GM21737 (cell line): ENCODE measurements around the gene GNGT2.
A peak's percentile ranks its signal among the peaks of the same experiment; 100 is the strongest.

Source experiments
- ATAC-seq: cut with Tn5 transposase; IDR thresholded peaks from one replicate; pipeline ENCODE4 v1.9.1; 2021; ENCODE audit warnings: mild to moderate bottlenecking, moderate library complexity; ENCODE audit not compliant: unreplicated experiment

GNGT2 gene

DNA sequence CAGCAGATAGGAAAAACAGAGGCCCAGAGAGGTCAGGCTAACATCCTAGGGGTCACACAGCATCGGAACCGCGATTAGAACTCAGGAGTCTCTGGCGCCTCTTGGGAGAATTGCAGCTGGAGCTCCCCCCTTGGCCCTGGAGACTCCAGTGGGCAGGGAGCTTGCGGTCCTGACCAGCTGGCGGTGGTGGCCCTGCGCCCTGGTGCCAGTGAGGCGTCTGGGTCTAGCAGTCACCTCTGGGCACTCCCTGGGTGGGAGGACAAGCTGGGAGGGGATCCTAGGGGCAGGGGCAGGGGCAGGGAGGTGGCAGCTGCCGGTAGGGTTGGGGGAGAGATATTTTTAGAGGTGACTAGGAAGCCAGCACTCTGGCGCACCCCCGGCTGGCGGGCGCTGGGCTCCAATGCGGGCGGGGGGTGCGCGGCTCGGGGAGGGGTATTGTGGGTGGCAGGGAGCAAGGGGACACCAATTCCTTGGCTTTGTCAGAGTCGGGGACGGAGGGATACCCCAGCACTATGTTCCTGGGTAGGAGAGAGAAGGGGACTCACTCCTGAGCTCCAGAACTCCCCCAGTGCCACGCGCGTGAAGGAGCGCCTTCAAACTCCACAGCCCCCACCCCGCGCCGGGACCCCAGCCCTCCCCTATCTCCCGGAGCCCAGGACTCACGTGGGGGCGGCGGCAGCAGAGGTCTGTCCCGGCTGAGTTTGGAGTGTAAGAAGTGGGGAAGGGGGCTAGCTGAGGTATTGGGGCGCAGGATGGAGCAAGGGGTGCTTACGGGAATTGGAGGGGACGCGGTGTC lies 19.6 kb upstream of the GNGT2 start:
- no peak for ATAC-seq

DNA sequence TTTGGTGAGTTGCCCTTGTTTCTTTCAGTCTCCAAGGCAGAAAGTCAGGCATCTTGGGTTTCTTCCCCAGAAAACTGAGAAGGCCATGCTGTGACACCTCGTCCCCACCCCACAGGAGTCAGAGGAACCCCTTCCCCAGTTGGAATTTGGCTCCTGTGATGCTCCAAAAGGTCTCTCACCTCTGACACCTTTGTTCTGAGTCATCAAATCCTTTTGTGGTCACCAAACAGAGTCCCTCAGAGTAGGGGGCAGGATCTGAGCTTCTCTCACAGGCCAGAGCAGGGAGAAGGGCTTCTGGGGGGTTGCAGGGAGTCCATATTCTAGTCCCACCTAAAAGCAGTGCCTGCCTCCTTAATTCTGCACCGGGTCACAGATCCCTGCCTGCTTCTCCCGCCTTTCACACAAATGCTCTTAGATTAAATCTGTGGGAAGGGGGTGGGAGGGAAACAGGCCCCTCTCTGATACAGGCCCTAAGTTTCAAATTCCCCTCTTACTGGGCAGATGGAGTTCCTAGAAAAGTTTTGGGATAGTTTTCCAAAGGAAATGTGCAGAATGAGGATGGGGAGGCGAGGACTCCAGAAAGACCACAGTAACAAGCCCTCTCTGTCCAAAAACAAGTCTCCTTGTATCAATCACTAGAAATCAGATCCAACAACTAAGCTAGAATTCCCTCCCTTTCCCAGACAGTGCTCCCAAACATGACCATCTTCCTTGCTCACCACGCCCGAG lies 18.9 kb upstream of the GNGT2 start:
- ATAC-seq: no peak

DNA sequence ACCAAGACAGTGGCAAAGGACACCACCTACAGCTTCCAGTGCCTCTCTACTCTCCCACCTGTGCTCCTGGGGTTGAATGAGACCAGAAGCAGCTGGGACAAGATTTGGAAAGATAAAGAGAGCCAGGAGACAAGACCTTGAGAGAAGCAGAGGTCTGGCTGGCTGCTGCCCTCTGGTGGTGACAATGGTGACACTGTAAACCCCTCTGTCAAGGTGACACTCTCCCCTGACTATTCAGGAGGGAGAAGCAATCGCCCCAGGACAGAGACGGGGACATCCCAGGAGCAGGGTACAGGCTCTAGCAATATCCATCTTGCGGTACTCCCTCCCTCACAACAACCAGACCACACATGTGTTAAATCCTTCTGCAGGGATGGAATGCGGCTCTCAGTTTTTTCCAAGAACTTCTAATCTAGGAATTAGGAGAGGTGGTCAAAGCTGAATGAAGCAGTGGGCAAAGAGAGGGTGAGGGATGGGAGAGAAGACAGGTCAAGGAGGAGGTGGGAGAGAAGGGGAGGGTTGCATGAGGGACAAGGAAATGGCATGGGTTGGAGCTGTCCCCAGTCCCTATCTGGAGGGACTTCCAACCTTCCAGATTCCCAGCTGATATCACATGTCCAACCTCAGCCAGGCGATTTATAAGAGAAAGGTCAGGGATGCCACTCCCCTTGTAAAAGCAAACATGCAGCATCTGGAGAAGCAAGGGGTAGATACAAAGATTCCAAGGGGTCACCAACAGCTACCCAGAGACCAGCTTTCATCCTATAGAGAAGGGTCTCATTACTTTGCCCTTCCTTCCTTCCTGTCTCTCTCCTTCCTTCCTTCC lies 17.3 kb upstream of the GNGT2 start:
- no peak for ATAC-seq

DNA sequence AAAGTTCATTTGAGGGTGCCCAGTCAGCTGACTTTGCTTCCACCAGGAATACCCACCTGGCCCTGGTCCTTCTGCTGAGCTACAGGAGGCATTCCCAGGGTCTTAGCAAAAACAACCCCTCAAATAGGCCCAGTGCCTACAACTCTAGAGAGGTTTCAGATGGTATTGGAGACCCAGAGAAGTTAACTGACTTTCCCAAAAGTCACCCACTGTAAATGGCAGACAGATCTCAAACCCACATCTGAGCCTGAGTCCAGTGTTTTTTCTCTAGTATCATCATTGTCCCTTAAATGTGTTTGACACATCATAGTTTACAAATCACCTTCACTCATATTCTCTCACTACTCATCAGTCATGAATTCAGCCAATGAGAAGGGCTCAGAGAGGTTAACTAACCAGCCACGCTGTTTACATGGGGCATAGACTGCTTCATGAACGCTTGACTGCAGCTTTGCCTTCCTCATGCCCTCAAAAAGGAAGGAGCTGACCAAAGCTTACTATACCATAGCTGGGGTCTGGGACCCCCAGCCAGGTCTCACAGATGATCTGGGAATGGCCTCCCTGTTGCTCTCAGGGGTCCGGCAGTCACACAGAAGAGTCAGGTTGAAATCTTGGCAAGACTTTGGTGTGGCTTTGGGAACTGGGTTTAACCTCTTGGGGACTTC lies 16.5 kb upstream of the GNGT2 start:
- no peak for ATAC-seq

DNA sequence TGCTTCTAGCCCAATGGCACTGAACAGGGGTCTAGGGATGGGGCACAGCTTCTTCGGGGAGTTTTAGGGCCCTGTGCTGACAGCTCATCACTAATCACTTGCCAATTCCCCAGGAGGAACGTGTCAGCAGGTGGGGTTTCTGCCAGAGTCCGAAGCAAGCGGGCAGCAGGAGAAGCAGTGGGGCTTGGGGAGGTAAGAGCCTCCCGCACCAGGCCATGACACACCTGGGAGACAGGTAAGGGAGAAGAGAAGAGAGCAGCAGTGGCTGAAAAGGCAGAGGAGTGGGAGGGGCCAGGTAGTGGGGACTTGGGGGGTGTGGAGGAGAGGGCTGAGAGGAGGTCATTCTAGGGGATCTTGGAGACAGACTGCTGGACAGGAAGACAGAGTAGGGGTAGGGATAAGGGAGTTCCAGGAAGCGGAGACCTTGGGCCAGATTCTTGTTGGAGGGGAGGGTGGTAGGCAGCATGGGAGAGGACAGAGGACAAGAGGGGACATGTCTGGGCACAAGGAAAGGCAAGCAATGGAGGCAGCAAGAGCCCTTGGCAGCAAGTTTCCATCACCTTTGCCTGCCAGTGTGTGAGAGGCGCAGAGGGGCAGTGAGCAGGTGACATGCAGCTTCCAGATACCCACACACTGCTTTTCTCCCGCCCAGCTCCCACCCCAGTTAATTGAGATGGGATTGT lies 15.3 kb upstream of the GNGT2 start:
- ATAC-seq: no peak

DNA sequence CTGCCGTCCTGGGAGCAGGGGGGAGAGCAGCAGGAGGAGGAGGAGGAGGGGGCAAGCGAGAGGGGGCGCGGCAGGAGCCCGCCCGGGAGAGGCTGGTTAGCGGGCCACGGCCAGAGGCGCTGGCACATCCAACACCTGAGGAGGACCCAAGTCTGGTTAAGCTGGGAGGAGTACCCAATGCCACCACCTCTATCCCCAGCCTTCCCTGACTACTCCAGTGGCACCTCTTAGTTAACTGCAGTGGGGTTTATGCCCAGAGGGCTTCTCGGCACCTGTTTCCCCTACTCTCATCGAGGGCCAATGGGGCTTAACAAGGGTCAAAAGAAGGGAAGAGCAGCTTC lies 14.6 kb upstream of the GNGT2 start:
- ATAC-seq: no peak

DNA sequence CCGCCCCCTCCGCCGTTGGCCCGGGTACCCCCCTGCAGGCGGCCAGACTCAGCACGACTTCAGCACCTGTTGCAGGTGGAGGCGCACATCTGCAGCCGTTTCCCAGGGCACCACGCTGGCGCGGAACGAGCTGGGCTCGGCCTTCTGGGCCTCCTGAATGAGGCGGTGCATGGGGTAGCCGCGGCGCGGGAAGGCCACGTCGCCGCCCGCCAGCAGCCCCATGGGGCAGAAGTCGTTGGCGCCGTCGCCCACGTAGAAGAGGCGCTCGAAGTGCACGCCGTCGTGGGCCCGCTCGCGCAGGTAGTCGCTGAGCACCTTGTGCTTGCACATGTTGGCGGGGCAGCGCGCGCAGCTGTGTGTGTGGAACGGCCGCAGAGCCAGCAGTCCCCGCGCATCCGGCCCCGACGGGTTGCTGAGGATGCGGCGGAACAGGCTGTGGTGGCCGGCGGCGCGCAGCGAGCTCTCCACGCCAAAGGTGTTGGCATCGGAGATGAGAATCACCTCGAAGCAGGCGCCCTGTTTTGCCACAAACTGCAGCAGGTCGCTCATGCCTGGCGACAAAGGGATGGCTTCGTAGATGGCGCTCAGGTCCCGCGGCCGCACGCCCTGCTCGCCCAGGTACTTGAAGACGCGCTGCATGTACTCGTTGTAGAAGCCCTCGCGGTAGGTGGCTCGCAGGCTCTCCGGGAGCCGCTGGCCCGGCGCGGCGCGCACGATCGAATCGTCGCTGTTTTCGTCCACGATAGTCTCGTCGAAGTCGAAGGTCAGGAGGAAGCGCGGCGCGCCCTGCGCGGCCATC lies 14.0 kb upstream of the GNGT2 start:
- no peak for ATAC-seq

DNA sequence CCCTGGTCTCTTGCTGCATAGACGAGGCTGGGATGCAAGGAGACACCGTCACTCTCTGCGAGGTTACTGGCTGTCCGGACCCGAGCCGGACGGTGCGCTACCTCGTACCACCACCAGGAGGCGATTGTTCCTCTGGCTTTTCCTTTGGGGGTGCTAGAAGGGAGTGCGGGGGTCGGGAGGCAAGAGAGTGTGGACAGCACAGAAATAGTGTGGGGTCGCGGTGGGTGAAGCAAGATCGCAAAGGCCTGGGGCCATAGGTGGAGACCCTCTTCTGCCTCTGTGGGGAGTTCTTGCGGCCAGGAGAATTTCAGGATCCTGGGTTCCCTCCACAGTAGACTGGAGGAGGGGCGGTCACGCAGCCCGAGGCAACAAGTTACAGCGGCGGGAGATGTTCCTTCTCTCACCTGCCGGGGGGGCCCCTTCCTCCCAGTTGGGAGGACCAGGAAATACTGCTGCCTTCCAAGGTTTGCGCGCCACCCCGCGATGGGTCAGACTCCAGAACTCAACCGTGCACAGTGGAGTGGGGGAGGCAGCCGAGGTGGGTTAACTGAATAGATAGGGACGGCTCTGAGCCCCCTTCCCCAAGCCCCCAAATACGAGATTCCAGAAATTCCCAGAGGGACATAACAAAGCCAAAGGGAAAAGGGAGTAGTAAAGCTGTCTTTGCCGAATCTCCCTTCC lies 13.3 kb upstream of the GNGT2 start:
- ATAC-seq: no peak

DNA sequence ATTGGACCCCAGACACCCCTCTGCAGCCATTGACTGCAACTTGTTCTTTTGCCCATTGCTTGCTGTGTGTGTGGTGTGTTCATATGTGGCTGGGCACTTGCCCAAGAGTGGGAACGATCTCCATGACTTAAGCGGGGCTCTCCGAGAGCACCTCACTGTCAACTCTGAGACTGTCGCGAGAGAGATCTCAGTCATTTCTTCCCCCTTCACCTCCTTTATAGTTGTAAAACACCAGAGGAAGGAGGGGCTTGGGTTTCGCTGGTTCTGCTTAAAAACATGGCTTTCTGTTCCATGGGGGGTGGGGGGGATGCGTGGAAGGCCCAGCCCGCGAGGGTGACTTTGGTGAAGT lies 12.8 kb upstream of the GNGT2 start:
- ATAC-seq: no peak

DNA sequence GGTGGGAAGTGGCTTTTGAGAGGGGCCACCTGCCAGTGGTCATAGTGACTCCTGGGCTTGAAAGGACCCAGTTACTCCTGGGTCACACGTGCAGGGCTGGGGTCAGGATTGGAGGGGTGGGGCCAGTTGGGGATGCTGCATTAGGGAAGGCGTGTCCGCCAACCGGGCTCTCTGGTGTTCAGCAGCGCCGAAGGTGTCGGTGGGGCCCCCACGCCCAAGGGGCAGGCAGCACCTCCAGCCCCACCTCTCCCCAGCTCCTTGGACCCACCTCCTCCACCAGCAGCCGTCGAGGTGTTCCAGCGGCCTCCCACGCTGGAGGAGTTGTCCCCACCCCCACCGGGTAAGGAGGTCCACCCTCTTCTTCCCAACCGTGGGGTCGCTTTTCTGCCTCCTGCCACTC lies 9.6 kb upstream of the GNGT2 start:
- ATAC-seq: no peak

DNA sequence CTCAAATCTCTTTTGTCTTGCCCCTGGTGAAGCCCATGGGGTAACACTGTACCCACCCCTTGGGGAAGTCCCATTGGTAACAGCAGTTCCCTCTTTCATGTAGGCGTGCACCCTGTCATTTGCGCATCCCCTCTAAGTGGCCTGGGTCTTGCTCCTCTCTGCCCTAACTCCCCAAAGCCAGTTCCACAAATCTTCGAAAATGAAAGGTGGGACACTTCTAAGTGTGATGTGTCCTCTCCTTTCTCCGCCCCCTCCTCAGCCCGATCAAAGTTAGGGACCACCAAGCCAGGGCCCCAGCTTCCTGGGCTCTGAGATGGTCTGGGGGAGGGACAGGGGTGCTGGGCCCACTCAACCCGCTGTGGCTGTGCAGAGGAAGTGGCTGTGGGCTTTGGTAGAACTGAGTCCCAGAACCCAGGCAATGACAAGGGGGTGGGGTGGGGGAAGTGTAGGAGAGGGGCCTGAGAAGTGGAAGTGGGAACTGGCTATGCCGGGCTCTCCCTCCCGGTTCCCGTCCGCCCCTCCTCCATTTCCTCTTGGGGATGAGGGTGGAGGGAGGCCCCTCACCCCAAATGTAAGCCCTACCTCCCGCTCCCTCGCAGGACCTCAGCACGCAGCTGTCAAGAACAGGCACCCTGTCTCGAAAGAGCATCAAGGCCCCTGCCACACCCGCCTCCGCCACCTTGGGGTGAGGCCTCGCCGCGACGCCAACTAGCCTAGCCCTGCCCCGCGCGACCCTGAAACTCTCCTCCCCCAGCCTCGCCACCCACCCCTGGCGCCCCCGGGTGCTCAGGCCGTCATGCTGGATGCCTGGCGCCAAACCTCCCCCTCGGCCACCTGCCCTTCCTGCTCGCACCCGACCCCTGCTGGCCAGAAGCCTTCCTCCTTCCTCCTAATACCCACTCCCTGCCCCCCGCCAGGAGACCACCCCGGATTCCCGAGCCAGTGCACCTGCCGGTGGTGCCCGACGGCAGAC lies 8.9 kb upstream of the GNGT2 start:
- no peak for ATAC-seq

DNA sequence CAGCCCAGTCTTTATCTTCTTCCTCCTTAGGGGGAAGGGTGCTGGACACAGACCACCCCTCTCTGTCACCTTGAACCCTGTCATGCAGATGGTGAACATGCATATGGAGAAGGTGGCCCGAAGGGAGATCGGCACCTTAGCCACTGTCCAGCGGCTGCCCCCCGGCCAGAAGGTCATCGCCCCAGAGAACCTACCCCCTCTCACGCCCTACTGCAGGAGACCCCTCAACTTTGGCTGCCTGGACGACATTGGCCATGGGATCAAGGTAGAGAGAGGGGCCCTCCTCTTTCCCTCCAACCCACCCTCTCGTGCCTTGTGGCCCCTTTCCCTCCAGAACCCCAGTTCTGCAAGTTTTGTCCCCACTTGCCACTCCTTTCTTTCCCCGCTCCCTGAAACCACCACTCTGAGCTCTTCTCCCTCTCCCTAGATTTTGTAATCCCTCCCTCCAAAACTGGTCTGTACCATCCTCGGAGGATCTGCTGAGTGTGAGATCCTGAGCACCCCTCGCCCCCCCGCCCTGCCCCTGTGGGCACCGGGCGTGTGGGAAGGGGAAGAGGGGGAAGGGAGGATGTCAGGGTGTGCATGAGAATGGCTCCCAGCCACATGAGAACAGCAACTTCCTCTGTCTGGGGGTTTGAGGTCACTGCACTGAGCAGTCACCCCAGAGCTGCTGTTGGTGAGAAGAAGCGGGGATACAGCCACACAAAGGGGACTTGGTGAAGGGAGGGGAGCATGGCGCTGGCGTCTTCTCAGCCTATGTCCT lies 7.5 kb upstream of the GNGT2 start:
- peak; percentile 41 for ATAC-seq

DNA sequence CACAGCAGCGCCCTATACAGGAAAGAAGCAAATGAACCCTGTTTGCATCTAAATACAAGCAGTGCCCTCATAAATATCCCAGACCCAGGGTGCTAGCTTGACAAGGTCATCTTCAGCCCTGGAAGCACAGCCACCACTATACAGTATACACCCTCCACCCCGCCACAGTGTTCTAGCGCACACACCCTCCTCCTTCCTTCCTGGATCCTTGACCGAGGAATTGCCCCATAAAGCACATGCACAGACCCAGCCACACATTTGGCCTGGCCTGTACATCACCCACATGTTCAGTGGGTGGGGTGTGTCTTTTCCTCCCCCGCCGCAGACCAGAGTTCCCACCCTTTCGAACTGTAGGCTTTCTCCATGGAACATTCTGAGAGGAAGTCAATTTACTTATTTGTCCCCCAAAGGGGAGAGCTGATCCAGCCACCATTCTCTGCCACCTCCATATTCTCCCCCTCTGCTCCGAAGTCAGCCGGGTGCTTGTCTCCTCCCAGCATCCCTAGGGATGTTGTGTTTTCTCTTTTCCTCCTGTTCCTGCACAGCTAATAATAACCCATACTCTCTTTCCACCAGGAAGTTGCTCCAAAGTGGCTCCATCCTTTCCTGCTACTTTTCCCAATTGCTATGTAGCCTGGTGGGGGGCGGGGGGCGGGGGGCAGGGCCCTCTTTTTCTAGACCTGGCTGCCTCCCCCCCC lies 6.7 kb upstream of the GNGT2 start:
- ATAC-seq: no peak

DNA sequence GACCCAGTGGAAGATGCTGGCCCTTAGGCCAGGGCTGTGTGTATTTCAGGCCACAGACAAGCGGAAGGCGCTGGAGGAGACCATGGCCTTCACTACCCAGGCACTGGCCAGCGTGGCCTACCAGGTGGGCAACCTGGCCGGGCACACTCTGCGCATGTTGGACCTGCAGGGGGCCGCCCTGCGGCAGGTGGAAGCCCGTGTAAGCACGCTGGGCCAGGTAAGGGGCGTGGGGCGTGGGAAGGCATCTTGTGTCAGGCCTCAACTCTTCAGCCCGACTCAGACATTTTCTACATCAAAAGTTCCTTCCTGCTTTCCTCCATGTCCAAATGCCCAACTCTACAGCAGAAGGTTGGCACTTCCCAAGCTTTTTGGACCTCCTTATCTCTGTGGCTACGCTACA lies 6.1 kb upstream of the GNGT2 start:
- no peak for ATAC-seq

DNA sequence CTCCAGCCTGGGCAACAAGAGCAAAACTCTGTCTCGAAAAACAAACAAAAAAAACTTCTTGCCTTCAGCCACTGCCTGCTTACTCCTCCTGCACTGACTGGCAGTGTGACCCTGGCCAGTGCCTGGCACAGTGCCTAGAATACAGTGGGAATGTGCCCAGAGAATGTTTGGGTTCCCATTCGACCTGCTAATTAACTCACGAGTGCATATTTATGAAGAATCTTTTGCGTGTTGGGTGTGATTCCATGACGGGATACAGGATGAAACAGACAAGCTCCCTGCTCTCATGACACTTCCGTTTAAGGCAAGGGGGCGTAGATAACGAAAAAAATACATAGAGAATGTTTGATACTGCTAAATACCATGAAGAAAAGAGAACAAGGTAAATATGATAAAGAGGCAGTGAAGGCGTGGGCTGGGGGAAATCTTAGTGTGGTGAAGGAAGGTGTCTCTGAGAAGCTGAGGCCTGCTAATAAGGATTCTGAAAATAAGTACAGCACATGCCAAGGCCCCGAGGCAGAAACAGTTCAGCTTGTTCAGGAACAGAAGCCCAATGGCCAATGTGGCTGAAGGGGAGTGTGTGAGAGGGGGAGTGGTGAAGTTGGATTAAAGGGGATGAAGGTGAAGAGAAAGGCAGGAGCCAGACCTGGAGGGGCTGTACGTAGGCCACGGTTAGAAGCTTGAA lies 4.4 kb upstream of the GNGT2 start:
- ATAC-seq: no peak

DNA sequence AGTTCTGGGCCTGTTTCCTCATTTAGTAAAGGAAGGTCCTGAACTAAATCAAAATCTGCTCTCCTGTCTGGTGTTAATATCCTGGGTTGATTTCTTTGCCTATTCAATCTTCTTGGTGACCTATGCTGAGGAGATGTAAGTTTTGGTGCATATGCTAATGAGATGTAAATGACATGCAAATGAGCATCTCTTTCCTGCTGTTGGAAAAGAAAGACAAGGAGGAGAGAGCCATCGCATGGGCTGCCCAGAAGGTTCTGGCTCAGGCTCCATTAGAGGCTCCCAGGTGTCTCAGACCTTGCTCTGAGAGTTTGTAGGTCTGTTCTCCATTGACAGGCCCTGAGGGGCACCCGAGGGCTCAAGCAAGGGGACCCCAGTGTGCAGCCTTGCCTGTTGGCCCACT lies 3.5 kb upstream of the GNGT2 start:
- ATAC-seq: no peak
